Right lobe of liver (tissue), 6 donors: ENCODE measurements around the gene MTMR8. TPM values are rescaled to one million over a fixed set of nuclear protein-coding genes. Genes with fewer than 3 reads are reported as not detected.

Experiments used
- ATAC-seq, 4 donors: fragments of 200-7000 bp; cut with Tn5 transposase; one replicate each; pipeline ENCODE4 v1.9.1; 2020; ENCODE audit warnings: mild to moderate bottlenecking in 4 of 4, moderate library complexity in 4 of 4
- DNase-seq, 3 donors: peaks; one replicate each; pipeline ENCODE4 v3.0.0-alpha.2; 2020
- H3K27ac ChIP-seq, 3 donors: fragments of 200-600 bp; one replicate each; pipeline ENCODE4 v1.8.0; 2022
- H3K27me3 ChIP-seq, 2 donors: fragments of 200-600 bp; one replicate each; pipeline ENCODE4 v1.8.0; 2022
- H3K36me3 ChIP-seq, 4 donors: fragments of 200-600 bp; sonication (generic) in 1 of 4; one replicate each; pipeline versions ENCODE4 v1.5.1 to v1.8.0; 2017 to 2022; ENCODE audit warnings: control low read depth in 1 of 4
- H3K4me1 ChIP-seq, 4 donors: fragments of 200-600 bp; sonication (generic) in 1 of 4; one replicate each; pipeline versions ENCODE4 v1.5.1 to v1.8.0; 2017 to 2022; ENCODE audit warnings: control low read depth in 1 of 4
- H3K4me3 ChIP-seq, 3 donors: fragments of 200-600 bp; one replicate each; pipeline ENCODE4 v1.8.0; 2022
- H3K9me3 ChIP-seq, 4 donors: fragments of 200-600 bp; sonication (generic) in 1 of 4; one replicate each; pipeline versions ENCODE4 v1.5.1 to v1.8.0; 2017 to 2022; ENCODE audit warnings: control low read depth in 1 of 4
- CTCF ChIP-seq, 4 donors: fragments of 200-600 bp in 3 of 4; fragments of 450-650 bp in 1 of 4; IDR thresholded peaks; one replicate each; pipeline versions ENCODE4 v1.5.1 to v1.8.0; 2016 to 2022; ENCODE audit warnings: antibody characterized with exemption in 4 of 4, mild to moderate bottlenecking in 2 of 4
- POLR2A ChIP-seq: fragments of 450-650 bp; IDR thresholded peaks from one replicate; pipeline ENCODE4 v1.6.1; 2017; ENCODE audit warnings: antibody characterized with exemption, mild to moderate bottlenecking
- WGBS: methylation state at CpG from one replicate; pipeline ENCODE4 v1.1.6; 2018; ENCODE audit warnings: low coverage, low lambda C conversion rate; ENCODE audit not compliant: insufficient coverage; ENCODE audit errors: missing lambda C conversion rate; 5-methylcytosine and 5-hydroxymethylcytosine counted together
- intact Hi-C, 2 donors: fragments of 100-400 bp; cut with DNase I; formaldehyde crosslinking; loops; one replicate each; pipeline versions ENCODE4 v1.11.2 to v1.14.1; 2022
- total RNA-seq, 6 experiments: library from RNA; depleted of rRNA in 2 of 6; stranded (reverse); fragments of >200 nt in 2 of 6; fragmentation: NEBNext Ultra II Directional in 3 of 6; extraction: Animal tissue kit (Norgen Biotek cat#: 25700) in 3 of 6; gene quantifications; one replicate each; pipeline versions ENCODE4 v1.1.0 to v1.2.4, GENCODE V29; 2016 to 2023
- donor health status: DM: no; HTN: yes; CAD: no.
- donor health status: DM: no; HTN: no; CAD: no.
- donor health status: DM: no; HTN: no; CAD: no.
- donor health status: DM: no; HTN: yes; CAD: no.
- donor health status: DM: no; HTN: yes; CAD: no.

MTMR8 gene
- total RNA-seq, 6 experiments from 2014 or later, result 0.13 to 4.3 (median 0.51) TPM

GRCh38 chrX:64306712-64307111, 88.5 kb downstream of the MTMR8 start:
- H3K27me3 ChIP-seq, result no peaks in the 10 kb centered on the region
- no peak for ATAC-seq
- no peak for DNase-seq
- no peak overlapping the region for H3K4me3 ChIP-seq
- intact Hi-C loops, result no loop called here
- no peak for TF ChIP-seq CTCF (IDR thresholded peaks at IDR 0.05)
- H3K36me3 ChIP-seq, result no peaks in the 10 kb centered on the region
- no peaks in the 10 kb centered on the region for H3K4me1 ChIP-seq
- 85% methylated on average over 7 of the region's 7 CpGs for WGBS
- H3K9me3 ChIP-seq, result no peaks in the 10 kb centered on the region
- no peak overlapping the region for H3K27ac ChIP-seq

GRCh38 chrX:64291123-64291522, 104.1 kb downstream of the MTMR8 start:
- WGBS, result 68% methylated on average over 2 of the region's 2 CpGs
- Histone ChIP-seq H3K4me3 (no peak overlapping the region), H3K9me3 (no peaks in the 10 kb centered on the region), H3K4me1 (no peaks in the 10 kb centered on the region), H3K27ac (no peak overlapping the region), H3K36me3 (no peaks in the 10 kb centered on the region), H3K27me3 (no peaks in the 10 kb centered on the region)
- no peak for ATAC-seq
- TF ChIP-seq CTCF (IDR thresholded peaks at IDR 0.05) (no peak), POLR2A (no peak)
- intact Hi-C loops, result no loop called here
- no peak for DNase-seq

- intact Hi-C loops, result no loop called here
- H3K27me3 ChIP-seq, result no peaks in the 10 kb centered on the region
- no peak for ATAC-seq
Observed at GRCh38 chrX:64265265-64265664, 130.0 kb downstream of the MTMR8 start.

DNA sequence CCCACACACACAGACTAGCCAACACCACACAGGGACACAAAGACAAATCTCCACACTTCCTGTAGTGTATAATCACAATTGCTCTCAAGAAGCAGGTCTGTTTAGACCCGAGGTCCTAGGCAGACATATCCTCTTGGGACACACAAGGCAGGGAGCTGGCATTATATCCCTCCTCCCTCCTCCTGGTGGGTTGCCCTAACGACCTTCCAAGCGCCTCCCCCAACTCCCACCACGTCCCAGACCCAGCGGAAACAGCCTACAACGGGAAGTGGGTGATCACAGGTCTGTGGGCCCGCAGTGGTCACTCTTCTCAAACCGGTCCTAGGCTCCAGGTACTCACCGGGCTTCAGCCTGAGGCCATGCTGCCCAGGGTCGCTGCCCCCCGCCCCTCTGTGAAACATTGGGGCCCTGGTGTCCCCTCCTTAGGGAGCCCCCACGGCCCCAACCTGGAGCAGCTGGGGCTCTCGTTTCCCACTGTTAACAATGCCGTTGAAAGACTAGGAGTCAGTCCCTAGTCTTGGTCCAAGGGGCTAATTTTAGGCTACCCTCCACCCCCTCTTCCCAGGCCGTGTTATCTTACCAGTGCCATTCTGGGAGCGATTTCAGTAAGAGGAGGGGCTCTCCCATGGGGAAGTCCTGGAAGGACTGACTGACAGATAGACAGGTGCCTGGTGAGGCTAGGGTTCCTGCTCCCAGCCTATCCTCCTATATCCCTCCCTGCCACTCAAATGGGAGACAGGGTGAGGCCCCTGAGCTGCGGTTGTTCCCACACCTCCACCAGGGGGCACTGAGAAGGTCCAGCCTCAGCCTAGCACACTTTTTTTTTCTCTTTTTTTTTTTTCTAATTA, 164.9 kb downstream of the MTMR8 start, which contains the start of gene ASB12:
Gene ASB12 (minus strand): TSS at position 485 of the 848 bp plus-strand sequence. CDS start 4,957 bp downstream, outside the sequence.
- intact Hi-C loops, result no loop called here
- H3K4me3 ChIP-seq, result no peak within 1 kb of the TSS
- ATAC-seq, result peak in 1 of 4 donors; percentile 35
- no peak within 1 kb of the TSS for H3K27ac ChIP-seq
- TF ChIP-seq CTCF (IDR thresholded peaks at IDR 0.05) (no peak), POLR2A (no peak)
- DNase-seq, result no peak
- H3K27me3 ChIP-seq, result no peaks in the 10 kb centered on the region
- H3K9me3 ChIP-seq, result no peaks in the 10 kb centered on the region
- no peaks in the 10 kb centered on the region for H3K4me1 ChIP-seq
- WGBS, result 28% methylated on average over 7 of the region's 17 CpGs
- no peaks in the 10 kb centered on the region for H3K36me3 ChIP-seq

More at GRCh38 chrX:64265265-64265664, 130.0 kb downstream of the MTMR8 start:
- H3K4me3 ChIP-seq, result no peak overlapping the region
- TF ChIP-seq CTCF (IDR thresholded peaks at IDR 0.05) (no peak), POLR2A (no peak)
- no peak for DNase-seq
- no peak overlapping the region for H3K27ac ChIP-seq
- no peaks in the 10 kb centered on the region for H3K9me3 ChIP-seq
- no peaks in the 10 kb centered on the region for H3K36me3 ChIP-seq
- H3K4me1 ChIP-seq, result no peaks in the 10 kb centered on the region
